GM18861 (cell line): ENCODE measurements around the gene LTBR.

Source experiments
- ATAC-seq: cut with Tn5 transposase; IDR thresholded peaks from one replicate; pipeline ENCODE4 v1.9.1; 2021; ENCODE audit not compliant: unreplicated experiment

Gene LTBR

DNA sequence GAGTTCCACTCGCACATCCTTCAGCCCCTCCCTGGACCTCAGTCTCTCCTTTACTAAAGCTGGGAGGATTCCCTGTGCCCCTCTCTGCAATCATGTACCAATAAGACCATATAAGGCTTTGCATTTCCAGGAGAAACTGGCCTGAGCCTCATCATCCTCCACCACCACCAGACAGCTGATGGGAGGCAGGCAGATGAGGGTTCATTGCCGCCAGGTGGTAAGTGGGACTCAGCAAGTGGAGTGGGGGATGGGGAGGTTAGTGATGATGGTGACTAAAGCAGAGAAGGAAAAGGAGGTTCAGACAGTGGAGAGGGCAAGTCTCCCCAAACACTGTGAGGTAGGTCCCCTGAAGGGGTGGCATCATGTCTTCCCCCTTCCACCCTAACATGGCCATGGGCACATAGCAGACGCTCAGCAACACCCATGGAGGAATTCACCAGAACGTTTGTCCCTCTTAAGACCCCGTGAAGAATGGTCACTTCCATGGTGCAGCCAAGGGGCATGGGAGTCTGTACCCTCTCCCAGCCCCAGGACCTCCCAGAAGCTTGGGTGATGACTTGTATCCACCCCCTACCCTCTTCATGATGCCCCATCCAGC is 37.6 kb upstream of the LTBR start:
- ATAC-seq, result no peak

DNA sequence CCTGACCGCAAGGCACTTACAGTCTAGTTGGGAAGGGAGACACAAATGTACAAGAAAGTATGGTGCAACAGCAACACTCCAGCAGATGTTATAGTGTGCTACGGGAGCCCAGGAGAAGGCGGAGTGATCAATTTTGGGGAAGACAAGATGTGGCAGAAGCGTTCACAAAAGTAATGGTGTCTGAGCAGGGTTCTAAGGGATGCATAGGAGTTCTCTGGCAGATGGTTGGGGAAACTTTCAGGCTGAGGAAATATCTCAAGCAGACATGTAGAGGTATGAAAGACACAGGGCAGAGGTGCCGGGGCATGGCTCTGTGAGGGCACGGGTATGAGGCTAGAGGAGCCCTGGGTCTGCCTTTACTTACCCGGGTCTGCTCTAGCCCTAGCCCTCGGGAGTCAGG is 37.0 kb upstream of the LTBR start:
- no peak for ATAC-seq

DNA sequence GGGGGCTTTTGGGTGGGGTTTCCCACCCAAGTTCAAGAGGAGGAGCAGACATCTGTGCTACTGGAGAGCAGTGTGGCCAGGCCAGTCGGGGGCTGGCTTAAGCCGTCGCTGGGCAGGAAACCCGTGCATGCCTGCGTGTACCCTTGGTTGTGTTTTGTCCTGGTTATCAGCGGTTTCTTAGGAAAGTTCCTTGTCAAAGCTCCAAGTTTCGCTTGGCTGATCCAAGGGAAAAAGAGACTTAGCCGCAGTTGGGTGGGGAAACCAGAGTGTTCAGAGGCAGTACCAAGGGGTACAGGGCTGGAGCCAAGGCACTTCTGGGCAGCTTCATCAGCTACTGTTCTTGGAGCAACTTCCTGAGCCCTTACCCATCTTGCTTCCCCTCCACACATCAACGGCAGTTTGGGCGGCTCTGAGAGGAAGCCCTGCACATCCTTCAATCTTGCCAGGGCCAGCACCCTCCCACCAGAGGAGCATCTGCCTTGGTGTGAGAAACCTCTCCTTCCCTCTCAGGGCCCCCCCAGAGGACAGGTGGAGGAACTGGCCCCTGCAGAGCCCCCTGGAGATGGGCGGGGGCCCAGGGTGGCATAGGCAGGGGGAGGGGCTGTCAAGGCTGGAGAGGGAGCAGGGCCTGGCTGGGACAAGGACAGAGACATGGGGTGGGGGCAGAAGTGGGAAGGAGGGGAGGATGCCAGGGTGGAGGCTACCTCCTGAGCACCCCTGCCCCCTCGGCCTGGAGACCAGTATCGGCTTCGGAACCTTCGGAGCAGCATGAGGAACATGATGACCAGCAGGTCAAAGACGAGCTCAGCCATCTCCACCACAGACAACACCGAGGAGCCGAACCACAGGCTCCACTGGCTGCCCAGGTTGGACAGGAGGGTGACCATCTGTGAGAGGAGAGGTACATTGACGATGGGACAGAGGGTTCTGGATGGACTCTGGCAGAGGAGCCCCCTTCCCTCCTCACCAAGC is 36.3 kb upstream of the LTBR start:
- no peak for ATAC-seq

DNA sequence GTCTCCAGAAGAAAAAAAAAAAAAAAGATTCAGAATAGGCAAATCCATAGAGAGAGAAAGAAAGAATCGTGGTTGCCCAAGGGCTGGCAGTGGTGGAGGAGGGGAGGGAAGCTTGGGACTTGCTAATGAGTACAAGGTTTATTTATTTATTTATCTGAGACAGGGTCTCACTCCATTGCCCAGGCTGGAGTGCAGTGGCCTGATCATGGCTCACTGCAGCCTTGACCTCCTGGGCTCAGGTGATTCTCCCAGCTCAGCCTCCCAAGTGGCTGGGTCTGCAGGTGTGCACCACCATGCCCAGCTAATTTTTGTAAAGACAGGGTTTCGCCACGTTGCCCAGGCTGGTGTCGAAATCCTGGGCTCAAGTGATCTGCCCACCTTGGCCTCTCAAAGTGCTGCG is 32.3 kb upstream of the LTBR start:
- ATAC-seq, result no peak

DNA sequence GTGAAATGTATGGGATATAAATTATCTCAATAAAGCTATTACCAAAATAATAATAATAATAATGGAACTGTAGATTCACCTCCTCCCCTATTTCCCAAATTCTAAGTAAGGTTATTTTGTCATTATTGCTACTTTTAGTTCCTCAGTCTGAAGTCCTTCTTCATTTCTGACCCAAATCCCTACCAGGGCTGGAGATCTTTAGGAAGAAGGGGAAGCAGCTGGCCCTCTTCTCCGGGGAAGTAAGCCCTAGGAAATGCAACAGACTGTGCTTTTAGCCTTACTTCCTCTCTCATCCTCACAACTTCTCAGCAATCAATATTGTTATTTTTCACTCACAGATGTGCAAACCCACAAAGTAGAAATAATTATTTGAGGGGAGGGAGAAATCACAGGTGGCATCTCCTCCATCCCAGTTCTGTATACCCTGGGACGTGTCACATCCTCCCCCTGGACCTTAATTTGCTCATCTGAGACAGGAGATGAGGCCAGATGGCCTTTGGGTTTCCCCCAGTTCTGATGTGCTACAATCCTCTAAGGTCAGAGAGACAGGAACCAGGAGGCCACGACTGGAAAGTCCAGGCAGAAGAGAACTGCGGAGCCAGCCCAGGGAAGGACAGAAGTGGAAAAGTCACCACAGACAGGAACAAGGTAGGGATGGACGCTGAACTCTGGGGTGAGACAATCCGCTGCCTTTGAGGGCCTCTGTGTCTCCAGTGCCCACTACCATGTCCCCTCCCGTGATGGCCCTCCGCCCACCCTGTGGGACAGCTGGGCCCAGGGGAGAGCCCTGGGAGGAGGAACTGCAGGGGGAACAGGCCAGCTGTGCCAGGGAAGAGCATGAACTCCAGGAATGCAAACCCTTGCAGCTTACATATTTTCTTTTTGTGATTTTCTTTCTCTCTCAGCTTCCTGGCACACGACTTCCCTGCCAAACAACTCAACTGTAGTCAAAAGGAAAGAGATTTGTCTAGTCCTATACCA is 31.5 kb upstream of the LTBR start:
- no peak for ATAC-seq

DNA sequence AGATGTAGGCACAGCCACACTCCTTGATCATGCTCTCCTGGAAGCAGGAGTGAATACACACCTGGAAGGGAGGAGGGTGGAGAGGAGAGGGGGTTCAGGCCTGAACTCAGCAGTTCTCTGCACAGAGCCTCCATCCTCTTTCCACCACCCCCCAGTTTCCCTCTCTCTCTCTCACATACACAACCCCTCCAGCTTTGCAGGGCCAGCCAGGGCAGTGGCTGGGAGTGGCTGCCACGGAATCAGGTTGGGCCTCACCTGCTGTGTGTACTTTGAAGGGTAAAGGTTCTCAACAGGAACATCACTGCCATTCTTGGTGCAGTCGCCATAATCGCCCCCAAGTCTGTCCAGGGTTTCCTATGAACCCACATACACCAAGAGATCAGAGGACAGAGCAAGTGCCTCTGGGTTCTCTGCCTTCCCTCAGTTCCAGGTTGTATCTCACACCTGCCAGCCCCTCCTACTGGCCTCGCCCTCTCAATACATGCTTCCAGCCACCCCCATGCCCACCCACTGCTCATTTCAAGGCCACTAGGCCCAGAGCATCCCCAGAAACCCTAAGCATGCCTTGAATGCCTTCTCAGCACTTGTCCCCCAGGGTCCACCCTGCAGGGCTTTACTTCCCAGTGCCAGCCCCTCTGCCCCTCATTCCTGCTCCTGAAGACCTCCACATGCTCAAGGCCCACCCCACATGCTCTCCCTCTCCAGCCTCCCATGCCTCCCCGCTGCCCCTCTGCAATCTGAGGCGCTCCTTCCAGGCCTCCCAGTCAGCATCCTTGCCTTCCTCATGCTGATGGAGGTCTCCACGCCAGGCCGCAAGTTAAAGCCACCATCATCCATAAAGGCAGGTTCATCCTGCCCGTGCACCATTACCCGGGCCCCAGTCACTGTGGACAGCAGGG is 29.2 kb upstream of the LTBR start:
- no peak for ATAC-seq

DNA sequence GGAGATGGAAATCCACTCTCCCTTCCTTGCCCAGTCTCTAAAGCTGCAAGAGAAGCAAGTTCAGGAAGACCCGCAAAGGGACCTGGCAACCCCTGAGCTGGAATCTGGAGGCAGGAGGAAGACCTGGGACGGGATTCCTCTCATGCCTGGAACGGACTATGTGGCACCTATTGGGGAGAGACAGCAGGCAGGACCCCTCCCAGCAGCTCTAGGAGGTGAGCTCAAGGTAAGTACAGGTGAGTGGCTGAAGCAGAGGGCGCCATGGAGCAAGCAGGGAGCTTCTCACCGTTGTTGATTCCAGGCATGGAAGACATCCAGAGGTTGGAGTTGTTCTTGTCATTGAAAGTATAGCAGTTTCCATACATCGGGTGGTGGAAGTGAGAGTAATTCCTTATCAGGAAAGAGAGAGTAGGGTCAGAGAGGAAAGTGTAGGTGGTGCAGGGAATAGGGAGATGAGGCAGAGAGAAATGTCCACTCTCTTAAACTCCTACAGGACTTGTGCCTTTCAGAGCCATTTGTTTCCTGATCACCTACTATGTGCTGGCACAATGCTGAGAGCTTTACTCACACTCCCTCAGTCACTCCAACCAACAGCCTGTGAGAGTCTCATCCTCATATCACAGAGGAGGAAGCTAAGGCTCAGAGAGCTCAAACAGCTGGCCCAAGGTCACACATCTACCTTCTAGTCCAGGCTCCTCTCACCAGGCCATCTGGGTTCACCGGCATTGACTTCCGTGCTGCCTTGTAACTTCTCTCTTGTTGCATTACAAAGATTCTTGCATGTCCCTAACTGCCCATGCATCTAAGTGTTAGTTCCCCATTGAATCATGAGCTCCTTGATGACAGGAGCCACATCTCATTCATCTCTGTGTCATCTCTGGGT is 28.2 kb upstream of the LTBR start:
- ATAC-seq, result no peak

DNA sequence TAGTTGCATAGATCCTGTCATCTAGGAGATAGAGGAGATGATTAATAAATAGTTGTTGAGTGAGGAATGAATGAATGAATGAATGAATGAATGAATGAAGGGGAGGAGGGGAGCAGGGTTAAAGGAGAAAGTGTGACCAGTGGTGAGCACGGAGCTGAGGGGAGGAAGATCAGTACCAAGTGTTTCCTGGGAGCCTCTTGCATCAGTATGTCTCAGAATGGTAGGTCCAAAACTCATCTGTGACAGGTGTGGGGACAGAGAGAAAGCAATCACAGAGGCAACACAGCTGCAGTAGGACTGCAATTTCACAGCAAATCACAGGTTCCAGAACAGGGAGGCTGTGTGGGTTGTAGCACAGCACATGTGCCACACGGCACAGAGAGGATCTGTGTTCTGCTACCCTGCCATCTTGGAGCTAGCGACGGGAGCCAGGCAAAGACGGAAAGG is 27.6 kb upstream of the LTBR start:
- ATAC-seq, result no peak

DNA sequence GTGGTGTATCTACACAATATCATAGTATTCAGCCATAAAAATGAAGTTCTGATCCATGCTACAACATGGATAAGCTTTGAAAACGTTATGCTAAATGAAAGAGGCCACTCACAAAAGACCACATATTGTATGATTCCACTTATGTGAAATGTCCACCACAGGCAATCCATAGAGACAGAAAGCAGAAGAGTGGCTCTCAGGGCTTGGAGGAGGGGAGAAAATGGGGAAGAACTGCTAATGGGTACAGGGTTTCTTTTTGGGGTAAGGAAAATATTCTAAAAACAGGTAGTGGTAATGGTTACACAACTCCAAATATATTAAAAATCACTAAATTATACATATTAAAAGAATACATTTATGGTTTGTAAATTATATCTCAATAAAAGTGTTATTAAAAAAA is 25.1 kb upstream of the LTBR start:
- no peak for ATAC-seq

DNA sequence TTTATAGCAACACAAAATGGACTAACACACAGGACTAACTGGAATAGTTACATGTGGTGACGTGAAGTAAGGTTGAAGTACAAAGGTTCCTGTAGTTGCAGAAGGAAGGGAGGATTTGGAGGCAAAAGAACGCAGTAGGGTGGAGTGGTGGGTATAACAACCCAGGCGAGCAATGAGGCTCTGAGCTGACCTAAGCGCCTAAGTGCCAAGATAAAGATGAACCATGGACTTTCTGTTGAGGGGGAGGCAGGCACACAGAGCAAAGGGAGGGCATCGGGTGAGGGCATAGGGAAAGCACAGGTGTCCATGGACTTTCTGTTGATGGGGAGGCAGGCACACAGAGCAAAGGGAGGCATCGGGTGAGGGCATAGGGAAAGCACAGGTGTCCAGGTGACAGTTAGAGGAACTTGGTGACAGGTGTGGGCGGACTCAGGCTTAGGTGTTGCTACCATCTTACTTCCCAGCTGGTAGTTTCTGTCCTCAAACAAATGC is 23.8 kb upstream of the LTBR start:
- ATAC-seq, result no peak

DNA sequence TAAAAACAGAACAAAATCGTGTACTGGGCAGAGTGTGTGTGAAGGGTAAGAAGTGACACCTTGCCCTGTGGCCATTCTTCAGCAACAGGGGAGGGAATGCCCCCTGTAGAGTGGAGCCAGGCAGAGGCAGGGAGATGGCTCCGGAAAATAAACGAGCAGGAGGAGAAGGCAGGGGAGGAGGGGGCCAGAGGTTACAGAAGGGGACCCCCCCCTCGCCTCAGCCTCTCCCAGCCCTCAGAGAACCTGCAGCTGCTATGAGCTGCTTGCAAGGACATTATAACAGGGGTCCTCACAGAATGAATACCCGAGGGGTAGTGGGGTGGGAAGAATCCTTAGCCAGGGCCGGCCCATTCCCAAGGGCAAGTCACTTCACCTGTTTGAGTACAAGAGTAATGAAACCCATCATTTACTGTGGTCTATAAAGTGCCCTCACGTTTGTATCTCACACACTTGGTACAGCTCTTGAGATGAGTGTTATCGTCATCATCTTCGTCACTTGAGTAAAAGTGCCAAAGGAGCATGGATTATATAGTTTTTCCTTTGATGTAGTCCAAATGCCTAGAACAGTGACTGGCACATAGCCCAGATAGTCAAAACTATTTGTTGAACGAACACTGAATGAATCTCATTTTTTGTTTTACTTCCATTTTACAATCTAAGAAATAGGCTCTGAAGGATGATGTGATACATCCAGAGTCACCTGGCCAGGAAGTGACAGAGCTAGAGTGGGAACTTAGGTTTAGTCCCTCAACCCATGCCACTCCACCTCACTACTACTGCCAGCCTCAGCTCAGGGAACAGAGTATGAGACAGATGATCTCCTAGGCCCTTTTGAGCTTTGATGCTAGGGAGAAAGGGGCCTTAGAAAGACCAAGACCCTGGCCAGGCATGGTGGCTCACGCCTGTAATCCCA is 23.1 kb upstream of the LTBR start:
- ATAC-seq, result no peak

DNA sequence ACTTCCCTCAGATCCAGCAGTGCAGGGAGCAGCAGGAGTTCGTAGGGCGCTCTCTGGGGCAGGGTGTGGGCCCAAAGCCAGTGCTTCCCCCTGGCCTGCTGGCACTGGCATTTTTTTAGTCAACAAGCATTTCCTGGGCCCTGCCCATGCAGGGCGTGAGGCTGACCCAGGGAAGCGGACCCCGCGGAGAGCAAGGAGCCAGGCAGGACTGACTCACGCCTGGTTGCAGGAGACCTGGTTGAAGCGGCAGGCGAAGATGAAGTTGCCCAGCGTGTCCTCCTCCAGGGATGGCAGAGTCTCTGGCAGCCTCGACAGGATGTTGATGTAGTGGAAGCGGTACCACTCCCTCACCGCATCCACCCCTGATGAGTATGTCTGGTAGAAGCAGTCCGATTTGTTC is 22.1 kb upstream of the LTBR start:
- ATAC-seq, result no peak

DNA sequence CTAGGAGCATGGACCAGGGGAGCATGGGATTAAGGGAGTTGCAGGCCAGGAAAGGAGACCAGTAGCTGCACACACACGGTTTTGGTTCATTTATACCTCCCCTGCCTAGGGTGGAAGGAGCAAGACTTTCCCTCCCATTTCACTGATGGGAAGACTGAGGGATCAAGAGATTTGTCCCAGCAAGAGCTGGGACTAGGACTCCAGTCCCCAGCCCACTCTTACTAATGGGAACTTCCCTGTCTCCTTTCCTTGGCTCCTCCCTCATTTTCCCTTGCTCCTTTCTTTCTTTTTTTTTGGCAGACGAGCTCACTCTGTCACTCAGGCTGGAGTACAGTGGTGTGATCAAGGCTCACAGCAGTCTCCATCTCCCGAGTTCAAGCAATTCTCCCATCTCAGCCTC is 21.6 kb upstream of the LTBR start:
- no peak for ATAC-seq

DNA sequence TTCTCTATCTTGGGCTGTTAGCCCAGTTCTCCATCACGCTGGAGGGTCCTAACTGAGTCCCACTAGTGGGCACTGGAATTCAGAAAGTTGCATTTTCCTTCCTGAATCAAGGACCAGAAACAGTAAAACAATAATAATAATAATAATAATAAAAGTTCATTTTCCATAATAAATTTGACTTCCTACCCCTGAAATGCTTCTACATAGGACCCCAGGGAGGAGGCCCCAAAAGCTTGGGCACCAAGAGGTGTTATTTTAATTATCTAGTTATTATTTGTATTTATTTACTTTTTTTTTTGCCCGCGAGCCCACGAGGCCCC is 21.0 kb upstream of the LTBR start:
- ATAC-seq, result no peak

DNA sequence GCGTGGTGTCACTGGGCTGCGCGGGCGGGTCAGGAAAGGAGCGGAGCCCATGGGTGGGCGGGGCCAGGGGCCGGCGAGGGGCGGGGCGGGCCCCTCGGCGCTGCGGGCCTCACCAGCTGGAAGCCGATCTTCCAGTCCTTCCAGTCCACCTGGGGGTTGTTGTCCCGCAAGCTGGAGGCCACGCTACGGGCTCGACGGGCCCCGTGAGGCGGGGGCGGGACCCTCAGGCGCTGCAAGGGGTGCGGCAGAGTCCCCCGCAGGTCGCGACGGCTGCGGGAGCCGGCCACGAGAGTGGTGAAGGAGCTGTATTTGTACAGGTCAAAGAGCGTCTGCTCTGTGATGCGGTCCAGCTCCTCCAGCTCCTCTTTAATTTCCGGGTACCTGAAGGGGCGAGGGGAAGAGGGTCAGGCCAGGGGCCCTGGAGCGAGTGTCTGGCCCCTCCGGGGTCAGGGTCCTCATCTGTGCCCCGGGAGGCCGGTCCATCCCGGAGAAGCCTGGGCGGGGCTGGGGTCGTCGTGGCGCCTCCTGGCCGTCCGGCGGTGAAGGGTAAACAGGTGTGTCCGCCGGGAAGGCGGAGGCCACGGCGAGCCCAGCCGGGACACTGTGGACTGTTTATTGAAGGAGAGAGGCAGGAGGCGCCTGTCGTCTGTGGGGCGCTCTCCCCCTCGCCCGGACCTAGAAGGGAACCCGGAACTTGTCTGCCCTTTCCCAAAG is 20.5 kb upstream of the LTBR start:
- no peak for ATAC-seq

DNA sequence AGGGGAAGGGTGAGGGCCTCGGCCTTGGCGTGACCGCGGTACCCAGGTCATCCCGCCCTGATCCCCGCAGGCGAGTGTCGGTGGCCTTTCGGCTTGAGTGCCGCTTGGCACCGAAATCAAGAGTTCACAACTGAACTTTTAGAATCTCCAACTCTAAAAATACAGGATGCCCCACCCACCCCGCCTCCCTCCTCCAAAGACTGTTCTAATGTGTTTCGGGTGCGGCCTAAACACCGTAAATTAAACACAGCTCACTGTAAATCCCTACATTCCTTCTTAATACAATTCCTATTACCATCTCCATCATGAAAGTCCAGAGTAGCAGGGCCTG is 20.0 kb upstream of the LTBR start:
- ATAC-seq, result no peak

DNA sequence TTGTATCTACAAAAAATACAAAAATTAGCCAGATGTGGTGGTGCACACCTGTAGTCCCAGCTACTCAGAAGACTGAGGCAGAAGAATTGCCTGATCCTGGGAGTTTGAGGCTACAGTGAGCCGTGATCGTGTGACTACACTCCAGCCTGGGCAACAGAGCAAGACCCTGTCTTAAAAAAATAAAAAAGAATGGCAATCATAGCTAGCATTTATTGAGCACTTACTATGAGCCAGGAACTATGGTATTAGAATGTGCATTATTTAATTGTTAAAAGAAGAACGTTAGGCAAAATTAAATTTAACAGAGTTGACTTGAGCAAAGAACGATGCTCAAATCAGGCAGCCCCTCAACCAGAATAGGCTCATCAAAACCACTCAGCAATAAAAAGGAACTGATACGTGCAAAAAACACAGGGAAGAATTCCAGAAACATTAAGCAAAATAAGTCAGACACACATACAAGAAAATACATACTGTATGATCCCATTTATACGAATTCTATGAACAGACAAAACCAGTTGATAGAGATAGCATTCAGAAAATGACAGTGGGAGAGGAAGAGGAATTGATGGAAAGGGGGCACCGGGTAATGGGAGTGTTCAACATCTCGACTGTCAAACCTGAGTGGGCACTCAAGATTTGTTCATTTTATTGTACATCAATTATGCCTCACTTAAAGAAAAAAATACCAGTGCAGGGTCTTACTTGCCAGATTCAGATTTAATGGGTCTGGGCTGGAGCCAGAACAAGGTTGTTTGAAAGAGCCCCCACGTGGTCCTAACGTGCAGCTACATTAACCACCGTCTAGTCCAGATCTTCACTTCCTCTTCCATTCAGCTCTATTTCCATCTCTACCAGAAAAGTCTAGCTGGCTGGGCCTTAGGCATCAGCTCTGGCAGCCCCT is 16.6 kb upstream of the LTBR start:
- ATAC-seq, result peak; percentile 50
